HCT116 (cell line): ENCODE data around the gene ATAD1. TPM values are rescaled to one million over a fixed set of nuclear protein-coding genes. Genes with fewer than 3 reads are reported as not detected.

Experiments
- ATAC-seq: fragments of 200-7000 bp; cut with Tn5 transposase; 2 replicates; pipeline ENCODE4 v1.9.1; 2020; ENCODE audit warnings: mild to moderate bottlenecking, moderate library complexity
- BruUV-seq: library from RNA; stranded (reverse); fragments of 400-500 nt; replicated peaks from 2 replicates; lab custom pipeline; 2021; lab: Mats Ljungman, UMichigan
- CTCF ChIA-PET: fragments of 300-600 bp; sonication (Branson Sonifier 250); formaldehyde crosslinking; loops from one replicate; lab custom pipeline; 2021; ENCODE audit warnings: antibody characterized with exemption; lab: Charles Lee
- POLR2A ChIA-PET: fragments of 300-600, 350-600 bp; sonication (Branson Sonifier 250); formaldehyde crosslinking; loops from one replicate; lab custom pipeline; 2021; ENCODE audit warnings: antibody characterized with exemption; lab: Charles Lee
- RAD21 ChIA-PET, 2 experiments: fragments of 300-600 bp; sonication (Branson Sonifier 250); formaldehyde crosslinking; loops; one replicate each; lab custom pipeline; 2023; ENCODE audit warnings: low total read pairs in 2 of 2; ENCODE audit not compliant: uncharacterized antibody in 2 of 2, unreplicated experiment in 2 of 2, low non-redundant PET in 1 of 2; lab: Charles Lee
- DNase-seq: peaks from one replicate; pipeline ENCODE4 v3.0.0-alpha.2; 2010; ENCODE audit warnings: low read depth, low spot score
- H2AFZ ChIP-seq: fragments of 200-600 bp; shearing (Covaris generic), sonication (generic); 2 replicates; pipeline ENCODE4 v1.6.1; 2017; ENCODE audit warnings: low read depth, mixed run types, mixed read lengths, antibody characterized with exemption, low read length; ENCODE audit not compliant: poor library complexity, severe bottlenecking
- H3K27ac ChIP-seq: 2 replicates; pipeline ENCODE4 v1.5.1; 2012; ENCODE audit warnings: low read depth, low read length
- H3K27me3 ChIP-seq: fragments of 200-600 bp; sonication (generic); 2 replicates; pipeline ENCODE4 v1.6.1; 2016; ENCODE audit warnings: mixed run types, low read length, mixed read lengths; ENCODE audit not compliant: insufficient read depth
- H3K36me3 ChIP-seq, 2 experiments: fragments of 200-500 bp in 1 of 2; fragments of 200-600 bp in 1 of 2; sonication (Bioruptor generic) in 1 of 2; sonication (generic) in 1 of 2; 2 replicates each; pipeline versions ENCODE4 v1.5.1 to v1.6.1; 2014 to 2016; ENCODE audit warnings: low read length in 2 of 2, inconsistent platforms in 1 of 2, mixed read lengths in 1 of 2, mixed run types in 1 of 2; ENCODE audit not compliant: insufficient read depth in 2 of 2, control insufficient read depth in 1 of 2
- H3K4me1 ChIP-seq, 2 experiments: fragments of 200-600 bp in 1 of 2; sonication (generic) in 1 of 2; 2 replicates each; pipeline versions ENCODE4 v1.5.1 to v1.6.1; 2012 to 2017; ENCODE audit warnings: low read length in 2 of 2, inconsistent platforms in 1 of 2, mild to moderate bottlenecking in 1 of 2, mixed read lengths in 1 of 2, mixed run types in 1 of 2, moderate library complexity in 1 of 2; ENCODE audit not compliant: insufficient read depth in 2 of 2, control insufficient read depth in 1 of 2
- H3K4me2 ChIP-seq: fragments of 200-600 bp; sonication (generic); 2 replicates; pipeline ENCODE4 v1.6.1; 2017; ENCODE audit warnings: mixed run types, low read length, mixed read lengths
- H3K4me3 ChIP-seq, 2 experiments: fragments of 200-600 bp in 1 of 2; sonication (generic) in 1 of 2; replicated peaks in 1 of 2; 2 replicates each; pipeline ENCODE4 v1.5.1; 2011 to 2016; ENCODE audit warnings: low read length in 2 of 2, control low read depth in 1 of 2, low read depth in 1 of 2, mild to moderate bottlenecking in 1 of 2, mixed read lengths in 1 of 2, mixed run types in 1 of 2
- H3K79me2 ChIP-seq: fragments of 200-600 bp; sonication (generic); 2 replicates; pipeline ENCODE4 v1.6.1; 2017; ENCODE audit warnings: mild to moderate bottlenecking, mixed run types, low read length, moderate library complexity, mixed read lengths; ENCODE audit not compliant: insufficient read depth
- H3K9ac ChIP-seq: fragments of 200-600 bp; sonication (generic); 2 replicates; pipeline ENCODE4 v1.6.1; 2016; ENCODE audit warnings: low read length, mixed read lengths
- H3K9me2 ChIP-seq: fragments of 200-600 bp; sonication (generic), shearing (Covaris generic); 2 replicates; pipeline ENCODE4 v1.6.1; 2017; ENCODE audit warnings: mixed run types, mild to moderate bottlenecking, moderate library complexity; ENCODE audit not compliant: insufficient read depth
- H3K9me3 ChIP-seq, 2 experiments: fragments of 200-500 bp in 1 of 2; fragments of 200-600 bp in 1 of 2; sonication (Bioruptor generic) in 1 of 2; sonication (generic) in 1 of 2; 2 replicates each; pipeline ENCODE4 v1.6.1; 2014 to 2017; ENCODE audit warnings: low read length in 2 of 2, mixed read lengths in 2 of 2, inconsistent platforms in 1 of 2, low read depth in 1 of 2, mild to moderate bottlenecking in 1 of 2, mixed run types in 1 of 2, moderate library complexity in 1 of 2; ENCODE audit not compliant: control insufficient read depth in 1 of 2, insufficient read depth in 1 of 2
- H4K20me1 ChIP-seq: fragments of 200-600 bp; sonication (generic), shearing (Covaris generic); 2 replicates; pipeline ENCODE4 v1.6.1; 2017; ENCODE audit warnings: mixed run types, mild to moderate bottlenecking, moderate library complexity; ENCODE audit not compliant: insufficient read depth
- CBX3 ChIP-seq: IDR thresholded peaks from 2 replicates; pipeline ENCODE4 v1.6.1; 2012; ENCODE audit warnings: low read depth
- CEBPB ChIP-seq: IDR thresholded peaks from 2 replicates; pipeline ENCODE4 v1.6.1; 2012; ENCODE audit warnings: low read depth
- ELF1 ChIP-seq: IDR thresholded peaks from 2 replicates; pipeline ENCODE4 v1.6.1; 2012; ENCODE audit warnings: low read depth, borderline replicate concordance
- EZH2phosphoT487 ChIP-seq: fragments of 200-600 bp; IDR thresholded peaks from 2 replicates; pipeline ENCODE4 v1.6.1; 2018; ENCODE audit warnings: antibody characterized with exemption, borderline replicate concordance
- JUND ChIP-seq: IDR thresholded peaks from 2 replicates; pipeline ENCODE4 v1.6.1; 2012
- POLR2A ChIP-seq: IDR thresholded peaks from 2 replicates; pipeline ENCODE4 v1.7.0; 2011; ENCODE audit warnings: borderline replicate concordance; ENCODE audit not compliant: insufficient read depth, insufficient read length; ENCODE audit errors: extremely low read depth
- RAD21 ChIP-seq: IDR thresholded peaks from 2 replicates; pipeline ENCODE4 v1.6.1; 2012; ENCODE audit warnings: low read depth, mild to moderate bottlenecking
- SIN3A ChIP-seq: IDR thresholded peaks from 2 replicates; pipeline ENCODE4 v1.6.1; 2012; ENCODE audit warnings: low read depth
- SRF ChIP-seq: IDR thresholded peaks from 2 replicates; pipeline ENCODE4 v1.6.1; 2012; ENCODE audit warnings: low read depth
- TCF7L2 ChIP-seq: IDR thresholded peaks from 2 replicates; pipeline ENCODE4 v1.7.0; 2011; ENCODE audit warnings: borderline replicate concordance, inconsistent platforms; ENCODE audit not compliant: insufficient read depth, insufficient read length; ENCODE audit errors: extremely low read depth
- YY1 ChIP-seq: IDR thresholded peaks from 2 replicates; pipeline ENCODE4 v1.6.1; 2011; ENCODE audit warnings: low read length, low read depth, moderate library complexity, mild to moderate bottlenecking; ENCODE audit not compliant: insufficient replicate concordance; ENCODE audit errors: extremely low read depth
- ZFX ChIP-seq: fragments of 450-650 bp; IDR thresholded peaks from 2 replicates; pipeline ENCODE4 v1.6.1; 2017
- intact Hi-C: fragments of 100-400 bp; cut with micrococcal nuclease; formaldehyde crosslinking; loops from 2 replicates; pipeline ENCODE4 v1.10.0; 2022
- total RNA-seq: library from RNA; stranded (reverse); gene quantifications from one replicate; pipeline ENCODE4 v1.2.1, GENCODE V29; 2021; ENCODE audit not compliant: unreplicated experiment
- TF ChIP-seq, protein P1 (sequence below): IDR thresholded peaks from 2 replicates; pipeline ENCODE4 v1.6.1; 2011; ENCODE audit warnings: mild to moderate bottlenecking, low read length, moderate library complexity; ENCODE audit not compliant: insufficient replicate concordance; ENCODE audit errors: extremely low read depth
- TF ChIP-seq, protein P2 (sequence below), 3 experiments: fragments of 200-600 bp in 1 of 3; sonication (generic) in 1 of 3; IDR thresholded peaks in 2 of 3; conservative IDR thresholded peaks in 1 of 3; 2 replicates each; pipeline ENCODE4 v1.5.1; 2012 to 2017; ENCODE audit warnings: low read depth in 2 of 3, low read length in 2 of 3, antibody characterized with exemption in 1 of 3, borderline replicate concordance in 1 of 3, control low read depth in 1 of 3, mild to moderate bottlenecking in 1 of 3, mixed read lengths in 1 of 3, mixed run types in 1 of 3, moderate library complexity in 1 of 3; ENCODE audit not compliant: insufficient read depth in 1 of 3
- TF ChIP-seq, protein P3 (sequence below): IDR thresholded peaks from 2 replicates; pipeline ENCODE4 v1.6.1; 2012

The ATAD1 gene
- total RNA-seq, 1 experiment from 2014 or later = 66.4 TPM

DNA sequence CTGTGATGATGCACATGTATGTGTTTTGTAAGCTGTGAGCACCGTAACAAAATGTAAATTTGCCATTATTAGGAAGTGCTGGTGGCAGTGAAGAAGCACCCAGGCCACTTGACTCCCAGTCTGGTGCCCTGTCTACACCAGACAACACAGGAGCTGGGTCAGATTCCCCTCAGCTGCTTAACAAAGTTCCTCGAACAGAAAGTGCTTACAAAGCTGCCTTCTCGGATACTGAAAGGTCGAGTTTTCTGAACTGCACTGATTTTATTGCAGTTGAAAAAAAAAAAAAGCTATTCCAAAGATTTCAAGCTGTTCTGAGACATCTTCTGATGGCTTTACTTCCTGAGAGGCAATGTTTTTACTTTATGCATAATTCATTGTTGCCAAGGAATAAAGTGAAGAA, 71.1 kb downstream of the ATAD1 start:
- Histone ChIP-seq H3K27me3 (no peaks in the 10 kb centered on the region), H3K79me2 (no peaks in the 10 kb centered on the region), H3K9ac (no peak overlapping the region), H3K9me2 (no peaks in the 10 kb centered on the region), H3K4me3 (no peak overlapping the region), H3K36me3 (no peaks in the 10 kb centered on the region), H3K4me2 (no peak overlapping the region), H3K4me1 (no peaks in the 10 kb centered on the region), H2AFZ (no peak overlapping the region), H4K20me1 (peaks cover 3% of the 10 kb centered on the region; the same call in 1 of the 2 replicates), H3K9me3 (no peaks in the 10 kb centered on the region), H3K27ac (no peak overlapping the region)
- ATAC-seq (no peak), DNase-seq (no peak)
- no TSS peak for BruUV-seq
- ChIA-PET RAD21 (no interaction called here), CTCF (no interaction called here), POLR2A (no interaction called here)
- no peak for TF ChIP-seq EZH2phosphoT487
- TF ChIP-seq, protein P1, sequence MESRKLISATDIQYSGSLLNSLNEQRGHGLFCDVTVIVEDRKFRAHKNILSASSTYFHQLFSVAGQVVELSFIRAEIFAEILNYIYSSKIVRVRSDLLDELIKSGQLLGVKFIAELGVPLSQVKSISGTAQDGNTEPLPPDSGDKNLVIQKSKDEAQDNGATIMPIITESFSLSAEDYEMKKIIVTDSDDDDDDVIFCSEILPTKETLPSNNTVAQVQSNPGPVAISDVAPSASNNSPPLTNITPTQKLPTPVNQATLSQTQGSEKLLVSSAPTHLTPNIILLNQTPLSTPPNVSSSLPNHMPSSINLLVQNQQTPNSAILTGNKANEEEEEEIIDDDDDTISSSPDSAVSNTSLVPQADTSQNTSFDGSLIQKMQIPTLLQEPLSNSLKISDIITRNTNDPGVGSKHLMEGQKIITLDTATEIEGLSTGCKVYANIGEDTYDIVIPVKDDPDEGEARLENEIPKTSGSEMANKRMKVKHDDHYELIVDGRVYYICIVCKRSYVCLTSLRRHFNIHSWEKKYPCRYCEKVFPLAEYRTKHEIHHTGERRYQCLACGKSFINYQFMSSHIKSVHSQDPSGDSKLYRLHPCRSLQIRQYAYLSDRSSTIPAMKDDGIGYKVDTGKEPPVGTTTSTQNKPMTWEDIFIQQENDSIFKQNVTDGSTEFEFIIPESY = no peak
- TF ChIP-seq POLR2A = no peak
- TF ChIP-seq, protein P2, sequence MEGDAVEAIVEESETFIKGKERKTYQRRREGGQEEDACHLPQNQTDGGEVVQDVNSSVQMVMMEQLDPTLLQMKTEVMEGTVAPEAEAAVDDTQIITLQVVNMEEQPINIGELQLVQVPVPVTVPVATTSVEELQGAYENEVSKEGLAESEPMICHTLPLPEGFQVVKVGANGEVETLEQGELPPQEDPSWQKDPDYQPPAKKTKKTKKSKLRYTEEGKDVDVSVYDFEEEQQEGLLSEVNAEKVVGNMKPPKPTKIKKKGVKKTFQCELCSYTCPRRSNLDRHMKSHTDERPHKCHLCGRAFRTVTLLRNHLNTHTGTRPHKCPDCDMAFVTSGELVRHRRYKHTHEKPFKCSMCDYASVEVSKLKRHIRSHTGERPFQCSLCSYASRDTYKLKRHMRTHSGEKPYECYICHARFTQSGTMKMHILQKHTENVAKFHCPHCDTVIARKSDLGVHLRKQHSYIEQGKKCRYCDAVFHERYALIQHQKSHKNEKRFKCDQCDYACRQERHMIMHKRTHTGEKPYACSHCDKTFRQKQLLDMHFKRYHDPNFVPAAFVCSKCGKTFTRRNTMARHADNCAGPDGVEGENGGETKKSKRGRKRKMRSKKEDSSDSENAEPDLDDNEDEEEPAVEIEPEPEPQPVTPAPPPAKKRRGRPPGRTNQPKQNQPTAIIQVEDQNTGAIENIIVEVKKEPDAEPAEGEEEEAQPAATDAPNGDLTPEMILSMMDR (IDR thresholded peaks at IDR 0.05 in 2 of 3, conservative IDR thresholded peaks at IDR 0.05 in 1 of 3; ENCODE audit: borderline replicate concordance in 1 of 3, insufficient read depth in 1 of 3, low read depth in 2 of 3, low read length in 2 of 3) = no peak
- no peak for TF ChIP-seq YY1
- no peak for TF ChIP-seq SIN3A
- no peak for TF ChIP-seq ELF1
- TF ChIP-seq JUND = no peak
- TF ChIP-seq ZFX = no peak
- no peak for TF ChIP-seq CBX3
- TF ChIP-seq TCF7L2 = no peak
- TF ChIP-seq CEBPB = no peak
- TF ChIP-seq SRF = no peak
- TF ChIP-seq, protein P3, sequence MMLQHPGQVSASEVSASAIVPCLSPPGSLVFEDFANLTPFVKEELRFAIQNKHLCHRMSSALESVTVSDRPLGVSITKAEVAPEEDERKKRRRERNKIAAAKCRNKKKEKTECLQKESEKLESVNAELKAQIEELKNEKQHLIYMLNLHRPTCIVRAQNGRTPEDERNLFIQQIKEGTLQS = no peak
- no peak for TF ChIP-seq RAD21
- intact Hi-C loops = no loop called here
